Ecto neural progenitor cell (in vitro differentiated cells): ENCODE data around the gene U2AF2.

Source experiments
- DNase-seq: peaks from one replicate; pipeline ENCODE4 v3.0.0-alpha.2; 2018; ENCODE audit warnings: low spot score

The U2AF2 gene

DNA sequence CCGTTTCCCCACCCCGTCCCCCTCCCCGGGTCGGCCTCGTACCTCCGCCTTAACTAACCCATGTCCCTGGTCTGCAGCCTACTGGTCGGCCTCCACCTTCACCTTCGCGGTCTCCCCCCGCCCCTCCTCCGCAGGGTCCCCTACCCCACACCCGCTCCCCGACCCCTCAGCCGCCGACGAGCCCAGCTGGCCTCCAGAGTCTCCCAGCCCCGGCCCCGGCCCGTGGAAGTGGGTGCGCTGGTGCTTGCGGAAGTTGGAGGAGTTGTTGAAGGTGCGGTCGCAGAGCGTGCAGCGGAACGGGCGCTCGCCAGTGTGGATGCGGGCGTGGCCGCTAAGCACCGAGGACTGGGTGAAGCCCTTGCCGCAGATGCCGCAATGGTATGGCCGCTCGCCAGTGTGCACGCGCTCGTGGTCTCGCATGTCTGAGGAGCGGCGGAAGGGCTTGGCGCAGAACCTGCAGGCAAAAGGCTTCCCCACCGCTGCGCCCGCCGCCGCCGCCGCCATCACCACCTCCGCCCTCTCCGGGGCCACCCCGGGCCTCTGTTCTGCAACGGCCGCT, 33.1 kb upstream of the U2AF2 start:
- no peak for DNase-seq

DNA sequence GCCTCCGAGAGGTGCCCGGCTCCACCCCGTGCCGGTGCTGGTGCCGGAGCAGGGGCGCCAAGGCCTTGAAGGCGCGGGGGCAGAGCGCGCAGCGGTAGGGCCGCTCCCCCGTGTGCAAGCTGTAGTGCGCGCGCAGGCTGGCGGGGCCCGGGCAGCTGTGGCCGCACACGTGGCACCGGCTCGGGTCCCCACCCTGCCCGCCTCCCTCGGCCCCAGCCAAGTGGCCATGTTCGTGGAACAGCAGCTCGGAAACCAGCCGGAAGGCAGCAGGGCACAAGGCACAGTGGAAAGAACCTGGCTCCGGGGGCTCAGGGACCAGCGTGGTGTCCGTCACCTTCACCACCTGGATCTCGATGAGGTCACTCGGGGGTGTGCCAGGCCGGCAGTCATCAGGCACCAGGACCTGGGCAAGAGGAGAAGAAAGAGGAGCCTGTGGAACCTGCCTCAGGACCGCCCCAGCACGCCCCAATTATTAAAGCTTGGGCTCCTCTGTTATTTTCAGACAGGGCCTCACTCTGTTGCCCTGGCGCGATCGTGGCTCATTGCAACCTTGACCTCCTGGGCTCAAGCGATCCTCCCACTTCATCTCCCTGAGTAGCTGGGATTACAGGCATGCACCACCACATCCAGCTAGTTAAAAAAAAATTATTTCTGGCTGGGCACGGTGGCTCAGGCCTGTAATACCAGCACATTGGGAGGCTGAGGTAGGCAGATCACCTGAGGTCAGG, 32.4 kb upstream of the U2AF2 start:
- DNase-seq = no peak

DNA sequence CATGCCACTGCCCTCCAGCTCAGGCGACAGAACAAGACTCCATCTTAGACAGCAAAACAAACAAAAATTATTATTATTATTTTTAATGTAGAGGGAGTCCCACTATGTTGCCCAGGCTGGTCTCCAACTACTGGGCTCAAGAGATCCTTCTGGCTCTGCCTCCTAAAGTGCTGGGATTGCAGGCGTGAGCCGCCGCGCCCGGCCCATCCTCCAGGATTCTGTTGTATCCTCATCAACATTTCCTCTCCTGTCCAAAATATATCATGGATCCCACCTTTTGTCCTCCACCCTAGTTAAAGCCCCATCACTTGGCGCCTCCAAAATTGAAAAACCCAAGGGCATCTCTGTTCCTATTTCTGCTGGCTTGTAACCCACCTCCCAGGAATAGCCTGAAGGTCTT, 31.7 kb upstream of the U2AF2 start:
- DNase-seq = no peak

GRCh38 chr19:55623561-55623960, 31.3 kb upstream of the U2AF2 start:
- no peak for DNase-seq

DNA sequence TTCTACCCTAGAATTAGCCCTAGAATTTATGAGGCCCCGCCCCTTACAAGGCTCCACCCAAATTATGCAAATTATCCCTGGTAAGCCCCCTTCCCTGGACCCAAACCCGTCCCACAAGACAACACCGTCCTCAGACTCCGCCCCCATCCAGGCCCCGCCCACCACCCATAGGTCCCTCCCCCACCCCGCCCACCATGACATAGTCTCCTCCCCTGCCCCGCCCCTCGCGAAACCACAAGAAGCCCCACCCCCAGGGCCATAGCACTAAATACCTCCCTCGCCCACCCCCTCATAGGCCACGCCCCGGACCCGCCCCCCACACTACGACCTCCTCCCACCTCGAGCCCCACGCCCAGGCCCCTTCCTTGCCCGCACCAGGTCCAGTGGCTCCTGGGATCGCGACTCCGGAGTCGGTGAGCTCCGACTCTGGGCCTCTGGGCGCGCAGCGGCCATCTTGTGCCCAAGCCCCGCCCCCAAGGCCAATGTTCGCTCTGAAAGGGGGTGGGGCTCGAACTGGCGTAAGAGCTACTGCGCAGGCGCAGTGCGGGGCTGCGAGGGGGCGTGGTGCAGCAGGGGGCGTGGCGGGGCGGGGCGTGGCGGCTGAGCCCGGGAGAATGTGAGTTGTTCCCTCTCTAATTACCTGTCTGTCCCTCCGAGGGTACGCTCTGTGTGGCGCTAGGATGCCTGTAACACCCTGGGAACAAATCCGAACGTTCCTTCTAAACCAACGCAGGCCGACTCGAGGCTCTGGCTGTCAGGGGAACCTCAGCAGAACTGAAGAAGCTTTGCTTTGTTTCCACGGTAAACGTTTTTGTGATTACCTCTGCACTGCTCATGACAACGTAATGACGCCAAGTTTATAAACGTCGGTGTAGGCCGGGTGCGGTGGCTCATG, 30.5 kb upstream of the U2AF2 start, which contains the start of gene ZNF784:
ZNF784 (minus strand) TSS at position 458 of the 895 bp plus-strand sequence; CDS start at position 453, 5 bp downstream.
- peak; percentile 98 for DNase-seq

GRCh38 chr19:55625004-55625326, 29.9 kb upstream of the U2AF2 start:
- no peak for DNase-seq

DNA sequence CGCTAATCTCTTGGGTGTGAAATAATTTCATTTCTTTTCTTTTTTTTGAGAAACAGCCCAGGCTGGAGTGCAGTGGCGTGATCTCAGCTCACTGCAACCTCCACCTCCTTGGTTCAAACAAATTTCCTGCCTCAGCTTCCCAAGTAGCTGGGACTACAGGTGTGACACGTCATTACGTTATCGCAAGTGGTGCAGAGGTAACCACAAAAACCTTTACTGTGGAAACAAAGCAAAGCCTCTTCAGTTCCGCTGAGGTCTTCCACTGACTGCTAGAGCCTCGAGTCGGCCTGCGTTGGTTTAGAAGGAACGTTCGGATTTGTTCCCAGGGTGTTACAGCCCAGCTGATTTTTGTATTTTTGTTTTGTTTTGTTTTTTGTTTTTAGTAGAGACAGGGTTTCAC, 28.5 kb upstream of the U2AF2 start:
- DNase-seq = no peak

DNA sequence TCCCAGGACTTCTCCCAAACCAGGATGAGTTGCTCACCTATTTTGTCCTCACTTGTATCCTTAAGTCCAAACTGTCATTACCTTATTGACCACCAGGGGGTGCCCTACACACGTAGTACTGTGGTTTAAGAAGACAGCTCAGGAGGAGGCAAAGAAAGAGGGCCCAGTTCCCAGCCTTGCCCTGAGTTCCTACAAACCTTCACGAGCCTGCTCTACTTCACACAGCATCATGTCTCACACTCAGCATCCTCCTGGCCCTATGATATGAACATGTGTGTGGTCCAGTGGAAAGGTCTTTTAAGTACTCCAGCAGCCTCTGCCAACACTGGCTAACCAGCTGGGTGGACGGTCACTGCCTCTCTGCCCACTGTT, 22.4 kb upstream of the U2AF2 start:
- DNase-seq = peak; percentile 86

- no peak for DNase-seq
Observed at GRCh38 chr19:55633861-55634260, 21.0 kb upstream of the U2AF2 start.

- DNase-seq = no peak
Observed at GRCh38 chr19:55635334-55635717, 19.5 kb upstream of the U2AF2 start.

- no peak for DNase-seq
Observed at GRCh38 chr19:55635856-55636440, 18.9 kb upstream of the U2AF2 start.

- no peak for DNase-seq
Observed at GRCh38 chr19:55636723-55637122, 18.1 kb upstream of the U2AF2 start.

DNA sequence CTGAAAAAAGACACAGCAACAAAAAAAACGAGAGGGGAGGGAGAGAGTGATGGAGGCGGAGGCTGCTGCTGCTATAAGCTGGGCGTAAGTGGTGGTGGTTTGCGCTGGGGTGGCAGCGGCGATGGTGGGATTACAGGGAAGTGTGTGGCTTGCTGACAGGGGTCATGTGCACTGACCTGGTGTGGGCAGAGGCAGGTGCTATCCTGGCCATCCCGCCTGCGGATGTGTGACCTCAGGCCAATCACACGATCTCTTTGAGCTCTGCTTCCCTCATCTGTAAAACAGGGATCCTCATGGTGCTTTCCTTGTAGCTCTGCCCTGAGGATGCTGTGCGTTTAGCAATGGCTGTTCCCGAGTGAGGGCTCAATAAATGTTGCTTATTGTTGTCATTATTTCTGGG, 17.3 kb upstream of the U2AF2 start:
- DNase-seq = no peak

GRCh38 chr19:55638864-55639359, 15.9 kb upstream of the U2AF2 start:
- no peak for DNase-seq

GRCh38 chr19:55640043-55640576, 14.7 kb upstream of the U2AF2 start:
- DNase-seq = no peak

DNA sequence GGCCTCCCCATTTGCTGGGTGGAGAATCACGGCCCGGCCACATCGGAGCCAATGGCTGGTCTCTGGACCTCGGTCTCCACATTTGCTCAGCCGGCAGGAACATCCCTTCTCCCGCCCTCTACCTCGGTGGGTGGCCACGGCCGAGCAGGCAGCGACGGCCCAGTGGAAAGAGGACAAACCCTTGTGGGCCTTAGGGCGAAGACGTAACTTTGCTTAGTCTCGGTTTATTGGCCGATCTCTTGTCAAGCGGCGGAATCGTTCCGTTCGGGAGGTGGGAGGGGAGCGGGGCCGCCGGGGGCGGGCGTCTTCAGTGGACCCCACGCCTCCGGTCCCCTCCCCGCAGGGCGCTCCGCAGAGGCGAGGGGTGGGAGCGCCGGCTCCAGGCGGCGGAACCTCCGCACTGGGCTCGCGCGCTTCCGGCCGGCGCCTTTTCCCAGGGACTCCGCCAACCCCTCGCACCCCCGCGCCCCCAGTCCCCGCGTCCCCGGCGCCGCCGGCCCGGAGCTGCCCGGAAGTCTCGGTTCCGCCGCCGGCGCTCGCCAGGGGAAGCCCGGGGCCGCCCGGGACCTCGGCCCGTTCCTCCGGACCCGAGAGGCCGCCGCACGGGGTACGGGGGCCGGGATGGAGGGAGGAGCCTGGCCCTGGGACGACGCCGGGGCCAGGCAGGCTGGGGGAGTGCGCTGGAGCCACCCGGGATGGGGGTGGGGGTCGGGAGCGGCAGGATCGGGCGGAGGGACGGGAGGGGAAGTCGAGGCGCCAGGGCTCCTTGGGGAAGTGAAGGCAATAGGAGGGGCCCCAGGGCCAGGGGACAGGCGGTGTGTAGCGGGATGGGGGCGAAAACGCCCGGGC, 14.0 kb upstream of the U2AF2 start, which contains the start of gene ZNF580:
ZNF580 (plus strand) TSS at position 426 of the 849 bp plus-strand sequence. CDS start 1,507 bp downstream, outside the sequence.
- DNase-seq = peak; percentile 82

- DNase-seq = no peak
Observed at GRCh38 chr19:55641426-55642152, 13.2 kb upstream of the U2AF2 start.

- DNase-seq = no peak
Observed at GRCh38 chr19:55642153-55643002, 12.5 kb upstream of the U2AF2 start.
